SH-SY5Y (cell line): ENCODE measurements around the gene MPG.

Source experiments
- GATA2 ChIP-seq: IDR thresholded peaks from 2 replicates; pipeline ENCODE4 v1.6.1; 2011; ENCODE audit warnings: mild to moderate bottlenecking, low read depth, low read length
- GATA3 ChIP-seq: IDR thresholded peaks from 2 replicates; pipeline ENCODE4 v1.6.1; 2011; ENCODE audit warnings: low read depth, mild to moderate bottlenecking, low read length, moderate library complexity

The MPG gene

GRCh38 chr16:77807-78443 is at the start of gene MPG:
Gene MPG (plus strand): TSS chr16:78225. CDS start chr16:78310, 85 bp downstream.
- no peak for TF ChIP-seq GATA3
- TF ChIP-seq GATA2: no peak

DNA sequence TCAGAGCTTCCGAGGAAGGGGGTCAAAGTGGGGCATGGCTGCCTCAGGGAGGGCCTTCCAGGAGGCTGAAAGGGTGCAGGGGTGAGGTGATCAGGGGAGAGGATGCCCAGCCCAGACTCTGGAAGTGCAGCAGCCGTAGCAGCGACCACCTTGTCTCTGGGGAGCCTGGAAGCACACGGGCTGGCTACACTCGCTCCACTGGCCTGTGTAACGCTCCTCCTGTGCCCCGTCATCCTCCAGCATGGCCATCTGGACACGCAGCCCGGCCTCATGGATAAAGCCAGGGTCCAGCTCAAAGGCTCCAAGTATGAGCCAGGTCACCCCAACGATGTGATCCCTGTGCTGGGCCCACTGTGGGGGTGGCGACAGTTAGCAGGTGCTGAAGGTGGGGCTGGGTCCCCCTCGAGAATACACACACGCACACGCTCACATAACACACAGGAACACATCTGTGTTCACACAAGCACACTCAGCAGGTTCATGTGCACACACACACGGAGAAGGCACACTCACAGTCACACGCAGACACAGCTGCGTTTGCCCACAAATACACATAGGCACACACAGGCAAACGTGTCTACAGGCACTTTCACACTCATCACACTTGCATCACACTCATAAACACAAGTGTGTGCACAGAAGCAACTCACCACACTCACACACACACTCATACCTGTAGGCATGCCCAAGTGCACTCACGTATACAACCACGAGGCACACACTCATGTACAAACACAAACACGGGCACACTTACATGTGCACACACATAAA is 44.0 kb upstream of the MPG start:
- no peak for TF ChIP-seq GATA3
- TF ChIP-seq GATA2: no peak

DNA sequence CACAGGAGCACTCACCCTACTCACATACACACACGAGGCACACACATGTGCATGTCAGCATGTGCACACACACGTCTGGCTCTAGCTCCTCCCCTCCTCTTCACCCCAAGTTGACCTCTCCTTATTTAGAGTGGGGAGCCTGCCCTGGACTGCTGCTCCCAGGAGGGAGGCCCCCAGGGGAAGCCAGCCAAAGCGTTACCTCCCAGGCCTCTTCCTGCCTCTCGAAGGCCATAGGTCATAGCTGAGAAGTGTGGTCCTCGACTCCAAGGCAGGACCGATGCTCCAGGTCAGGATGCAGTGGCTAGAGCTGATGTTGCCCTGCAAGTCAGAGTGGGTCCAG is 43.4 kb upstream of the MPG start:
- TF ChIP-seq GATA2 (no peak), GATA3 (no peak)

DNA sequence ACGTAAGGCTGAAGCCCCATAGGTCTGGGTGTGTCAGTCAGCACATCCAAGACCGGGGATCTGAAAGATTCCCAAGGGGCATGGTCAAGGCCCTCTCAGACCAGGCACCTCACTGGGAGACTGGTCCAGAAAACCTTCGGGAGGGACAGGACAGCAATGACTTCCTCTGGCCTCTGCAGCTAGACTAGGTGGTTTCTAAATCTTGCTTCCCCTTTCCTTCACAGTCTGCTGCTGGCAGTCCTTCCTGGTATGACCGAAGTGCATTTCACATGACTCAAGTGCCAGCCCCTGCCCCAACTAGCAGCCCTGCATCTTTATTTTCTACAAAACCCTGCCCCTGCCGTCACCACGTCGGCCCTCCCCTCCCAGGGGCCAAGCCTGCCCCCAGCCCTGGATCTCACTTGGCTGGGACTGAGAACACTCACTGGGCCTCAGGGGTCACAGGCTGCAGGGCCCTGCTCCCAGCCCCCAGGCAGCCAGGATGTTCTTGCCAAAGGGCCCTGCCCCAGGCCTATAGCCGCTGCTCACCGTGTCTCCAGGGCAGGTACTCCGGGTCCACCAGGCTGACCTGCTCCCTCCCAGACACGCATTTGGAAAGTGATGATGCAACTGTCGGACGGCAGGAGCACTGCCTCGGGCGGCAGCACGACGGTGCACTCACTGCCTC is 42.9 kb upstream of the MPG start:
- TF ChIP-seq GATA2 (no peak), GATA3 (no peak)

DNA sequence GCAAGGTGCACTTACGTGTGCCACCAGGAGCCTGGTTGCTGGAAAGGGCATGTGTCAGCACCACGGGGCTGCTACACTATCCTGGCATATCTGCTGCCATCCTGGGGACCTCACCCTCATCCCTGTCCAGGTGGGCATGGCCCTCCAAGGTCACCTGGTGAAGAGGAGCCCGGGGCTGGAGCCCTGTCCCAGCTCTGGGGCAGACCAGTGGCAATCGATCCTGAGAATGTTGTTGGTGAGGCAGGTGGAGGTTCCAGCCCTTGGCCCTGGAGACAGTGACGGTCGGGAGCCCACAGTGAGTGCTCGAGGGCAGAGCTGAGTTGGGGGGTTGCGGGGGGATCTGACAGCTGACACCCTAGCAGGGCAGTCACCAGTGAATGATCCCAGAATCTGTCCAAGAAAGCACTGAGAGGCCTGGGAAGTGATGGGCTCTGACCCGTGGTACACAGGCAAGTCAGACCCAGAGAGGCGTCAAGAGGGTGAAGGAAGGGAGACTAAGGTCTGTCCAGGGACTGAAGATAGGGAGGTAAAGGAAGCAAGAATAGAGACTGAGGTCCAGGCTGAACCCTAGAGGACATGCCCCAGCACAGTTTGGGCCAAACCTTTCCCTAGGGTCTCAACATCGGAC is 42.2 kb upstream of the MPG start:
- TF ChIP-seq GATA2 (no peak), GATA3 (no peak)

DNA sequence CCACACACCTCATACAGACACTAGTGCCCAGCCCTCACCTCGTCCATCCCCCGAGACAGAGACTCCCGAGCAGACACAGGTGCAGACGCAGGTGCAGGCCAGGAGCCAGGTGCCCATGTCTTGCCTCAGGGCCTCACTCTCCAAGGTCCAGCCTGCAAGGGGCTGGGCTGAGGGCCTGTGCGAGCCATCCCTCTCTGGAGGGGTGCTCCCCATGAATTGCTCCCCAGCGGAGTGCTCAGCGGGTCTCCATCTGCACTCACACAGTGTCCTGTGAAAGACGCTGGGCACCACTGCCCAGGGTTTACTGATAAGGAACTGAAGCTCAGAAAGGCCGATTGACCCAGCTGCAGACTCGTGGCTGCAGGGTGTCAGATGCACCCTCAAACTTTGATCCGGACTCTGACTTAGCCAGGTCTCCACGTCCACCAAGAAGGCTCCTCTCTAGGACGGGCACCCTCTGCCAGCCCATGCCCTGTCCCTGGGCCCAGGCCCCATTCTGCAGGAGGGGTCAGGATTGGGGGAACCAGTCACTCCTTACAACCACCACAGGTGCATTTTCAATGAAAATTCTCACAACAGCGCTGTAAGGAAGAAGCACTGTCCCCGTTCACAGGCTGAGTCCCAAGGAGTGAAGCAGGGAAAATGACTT is 41.6 kb upstream of the MPG start:
- TF ChIP-seq GATA3: no peak
- no peak for TF ChIP-seq GATA2

DNA sequence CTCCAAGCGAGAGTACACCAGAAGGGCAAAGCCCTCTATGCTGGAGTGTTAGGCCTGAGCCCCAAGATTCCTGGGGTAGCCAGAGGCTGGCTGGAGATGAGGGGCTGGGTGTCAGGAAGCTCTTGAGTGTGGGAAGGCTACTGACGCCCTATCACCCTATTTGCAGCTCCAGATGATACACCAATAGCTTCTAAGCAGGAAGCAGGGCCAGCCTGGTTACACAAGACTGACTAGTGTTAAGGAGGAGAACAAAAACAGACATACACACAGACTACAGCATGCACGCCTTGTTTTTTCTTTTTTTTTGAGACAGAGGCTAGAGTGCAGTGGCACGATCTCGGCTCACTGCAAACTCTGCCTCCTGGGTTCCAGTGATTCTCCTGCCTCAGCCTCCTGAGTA is 40.5 kb upstream of the MPG start:
- no peak for TF ChIP-seq GATA3
- no peak for TF ChIP-seq GATA2

GRCh38 chr16:38941-39892 is 38.8 kb upstream of the MPG start:
- TF ChIP-seq GATA3 (no peak), GATA2 (no peak)

- TF ChIP-seq GATA2 (no peak), GATA3 (no peak)
Measured at GRCh38 chr16:41439-42068, 36.5 kb upstream of the MPG start.

DNA sequence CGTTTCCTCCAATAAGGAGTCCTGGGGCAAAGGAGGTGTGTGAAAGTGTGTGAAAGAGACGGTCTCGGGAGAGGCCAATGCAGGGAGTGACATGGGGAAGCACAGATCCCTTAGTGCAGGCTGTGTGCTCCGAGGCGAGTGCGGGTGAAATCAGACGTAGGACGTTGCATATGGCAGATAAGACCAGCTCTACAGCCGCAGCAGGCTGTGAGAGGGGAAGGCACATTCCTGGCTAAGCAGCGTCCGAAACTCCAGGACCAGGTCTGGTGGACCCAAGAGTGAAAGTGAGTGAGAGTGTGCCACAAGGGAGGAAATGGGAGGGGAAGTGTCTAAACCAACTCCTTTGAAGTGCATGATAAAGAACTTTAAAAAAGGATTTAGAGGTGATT is 36.0 kb upstream of the MPG start:
- TF ChIP-seq GATA2 (no peak), GATA3 (no peak)

DNA sequence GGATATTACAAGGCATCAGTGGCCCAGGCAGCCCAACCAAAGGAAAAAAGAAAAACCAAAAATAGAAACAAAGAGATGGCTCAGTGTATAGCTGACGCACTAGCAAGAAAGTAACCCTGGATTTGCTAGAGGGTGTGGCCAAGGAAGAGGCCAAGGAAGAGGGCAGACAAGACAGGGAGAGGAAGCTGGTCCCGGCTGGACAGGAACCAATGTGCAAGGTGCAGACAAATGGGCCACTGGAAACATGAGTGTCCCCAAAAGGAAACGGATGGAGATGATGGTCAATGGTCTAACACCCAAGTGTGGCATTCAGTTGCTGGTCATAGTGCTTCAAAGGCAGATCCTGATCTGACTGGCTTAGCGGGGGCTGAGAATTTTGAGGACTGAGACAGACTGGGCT is 35.3 kb upstream of the MPG start:
- TF ChIP-seq GATA3 (no peak), GATA2 (no peak)

GRCh38 chr16:43294-43693 is 34.7 kb upstream of the MPG start:
- TF ChIP-seq GATA2: no peak
- no peak for TF ChIP-seq GATA3

DNA sequence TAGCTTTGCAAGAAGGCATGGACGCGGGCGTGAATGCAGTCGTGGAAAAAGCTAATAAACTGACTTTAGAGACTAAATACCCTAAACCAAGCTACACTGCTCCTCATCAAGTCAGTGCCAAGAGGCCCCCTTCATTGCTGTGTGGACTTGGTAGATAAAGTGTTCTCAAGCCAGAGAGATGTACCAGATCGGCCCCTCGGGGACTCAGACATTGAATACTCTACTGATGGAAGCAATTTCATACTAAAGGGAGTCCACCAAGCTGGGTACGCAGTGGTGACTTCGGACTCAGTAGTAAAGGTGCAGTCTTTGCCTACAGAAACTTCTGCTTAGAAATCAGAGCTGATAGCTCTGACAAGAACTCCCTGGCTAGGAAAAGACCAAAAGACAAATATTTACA is 33.4 kb upstream of the MPG start:
- TF ChIP-seq GATA2: no peak
- TF ChIP-seq GATA3: no peak

- no peak for TF ChIP-seq GATA2
Measured at GRCh38 chr16:45454-45853, 32.6 kb upstream of the MPG start.
